ENCODE results near the gene MMP24.

GRCh38 chr20:35292504-35293285 is 66.2 kb downstream of the MMP24 start:
- TF ChIP-seq CTCF (IDR thresholded peaks at IDR 0.05; ENCODE audit: low read length): no peak
- TF ChIP-seq EZH2 (IDR thresholded peaks at IDR 0.05; ENCODE audit: borderline replicate concordance, low read length): no peak

All from OCI-LY1 (cell line).